Esophagus squamous epithelium (tissue), 4 donors: Measurements from ENCODE around the gene C8G.

Source experiments
- CTCF ChIP-seq, 6 experiments: fragments of 450-650 bp in 4 of 6; fragments of 200-600 bp in 2 of 6; sonication (generic) in 2 of 6; IDR thresholded peaks; one replicate each; pipeline ENCODE4 v1.5.1; 2016 to 2019; ENCODE audit warnings: antibody characterized with exemption in 6 of 6, mild to moderate bottlenecking in 4 of 6, moderate library complexity in 4 of 6
- POLR2A ChIP-seq, 4 donors: fragments of 450-650 bp; IDR thresholded peaks; one replicate each; pipeline ENCODE4 v1.6.1; 2017; ENCODE audit warnings: antibody characterized with exemption in 4 of 4, mild to moderate bottlenecking in 4 of 4, moderate library complexity in 3 of 4

- TF ChIP-seq CTCF (IDR thresholded peaks at IDR 0.05): no peak
- no peak for TF ChIP-seq POLR2A (IDR thresholded peaks at IDR 0.05)
Observed at GRCh38 chr9:136981588-136982231, 36.7 kb downstream of the C8G start.
